Progenitor cell of endocrine pancreas (in vitro differentiated cells): ENCODE measurements around the gene ITCH. TPM values are rescaled to one million over a fixed set of nuclear protein-coding genes. Genes with fewer than 3 reads are reported as not detected.

Source experiments
- DNase-seq: peaks from one replicate; pipeline ENCODE4 v3.0.0; 2021; ENCODE audit warnings: low spot score; ENCODE audit not compliant: unreplicated experiment
- H3K27ac Mint-ChIP-seq: 2 replicates; pipeline ENCODE4 v1.8.0; 2021; ENCODE audit warnings: mild to moderate bottlenecking, moderate library complexity, mixed read lengths
- H3K27me3 Mint-ChIP-seq: 2 replicates; pipeline ENCODE4 v1.8.0; 2021; ENCODE audit warnings: mixed read lengths
- H3K36me3 Mint-ChIP-seq: 2 replicates; pipeline ENCODE4 v1.8.0; 2022; ENCODE audit warnings: mixed read lengths; ENCODE audit not compliant: insufficient read depth
- H3K4me1 Mint-ChIP-seq: 2 replicates; pipeline ENCODE4 v1.8.0; 2021; ENCODE audit warnings: low read depth, mixed read lengths
- H3K4me3 Mint-ChIP-seq: 2 replicates; pipeline ENCODE4 v1.8.0; 2021; ENCODE audit warnings: low read depth, mild to moderate bottlenecking, moderate library complexity, mixed read lengths
- H3K9me3 Mint-ChIP-seq: 2 replicates; pipeline ENCODE4 v1.8.0; 2021; ENCODE audit warnings: low read depth, mixed read lengths
- CTCF ChIP-seq: fragments of 200-600 bp; sonication (generic); IDR thresholded peaks from one replicate; pipeline ENCODE4 v1.5.0; 2021; ENCODE audit warnings: antibody characterized with exemption, mild to moderate bottlenecking; ENCODE audit not compliant: unreplicated experiment
- long read RNA-seq: library from polyadenylated mRNA; unstranded; transcript quantifications from one replicate; pipeline ENCODE4 v2.0.0, GENCODE V29; 2020
- total RNA-seq: library from RNA; stranded (reverse); gene quantifications from 2 replicates; pipeline ENCODE4 v1.2.1, GENCODE V29; 2021

ITCH gene
- 83.9 and 85.5 TPM in 2 replicates for total RNA-seq
- long read RNA-seq, full-length matches to known transcripts: 50 of 150 reads
- long read RNA-seq, partial matches to known transcripts: 64 of 150 reads
- long read RNA-seq, other reads (novel, unspliced or antisense): 36 of 150 reads

- Mint-ChIP-seq H3K36me3 (peaks cover 10% of the 10 kb centered on the region), H3K4me1 (peaks cover 35% of the 10 kb centered on the region), H3K27me3 (no peaks in the 10 kb centered on the region), H3K9me3 (no peaks in the 10 kb centered on the region), H3K27ac (peak within 1 kb of the TSS; percentile 98), H3K4me3 (peak within 1 kb of the TSS; percentile 96)
- no peak for TF ChIP-seq CTCF
- peak; percentile 95 for DNase-seq
Observed at GRCh38 chr20:34363062-34363464, at the start of gene ITCH. Gene ITCH, plus strand, starts transcription at chr20:34363273. Its CDS starts 30,539 bp downstream, at chr20:34393812.

- Mint-ChIP-seq H3K36me3 (no peaks in the 10 kb centered on the region), H3K27ac (no peak overlapping the region)
Observed at GRCh38 chr20:34315236-34315635, 47.8 kb upstream of the ITCH start.

GRCh38 chr20:34316196-34316814 is 46.8 kb upstream of the ITCH start:
- no peak overlapping the region for H3K4me3 Mint-ChIP-seq

More at GRCh38 chr20:34315236-34315635, 47.8 kb upstream of the ITCH start:
- H3K4me3 Mint-ChIP-seq: no peak overlapping the region
- peaks cover 21% of the 10 kb centered on the region for H3K4me1 Mint-ChIP-seq
- no peaks in the 10 kb centered on the region for H3K27me3 Mint-ChIP-seq
- TF ChIP-seq CTCF: no peak
- DNase-seq: no peak
- no peaks in the 10 kb centered on the region for H3K9me3 Mint-ChIP-seq

DNA sequence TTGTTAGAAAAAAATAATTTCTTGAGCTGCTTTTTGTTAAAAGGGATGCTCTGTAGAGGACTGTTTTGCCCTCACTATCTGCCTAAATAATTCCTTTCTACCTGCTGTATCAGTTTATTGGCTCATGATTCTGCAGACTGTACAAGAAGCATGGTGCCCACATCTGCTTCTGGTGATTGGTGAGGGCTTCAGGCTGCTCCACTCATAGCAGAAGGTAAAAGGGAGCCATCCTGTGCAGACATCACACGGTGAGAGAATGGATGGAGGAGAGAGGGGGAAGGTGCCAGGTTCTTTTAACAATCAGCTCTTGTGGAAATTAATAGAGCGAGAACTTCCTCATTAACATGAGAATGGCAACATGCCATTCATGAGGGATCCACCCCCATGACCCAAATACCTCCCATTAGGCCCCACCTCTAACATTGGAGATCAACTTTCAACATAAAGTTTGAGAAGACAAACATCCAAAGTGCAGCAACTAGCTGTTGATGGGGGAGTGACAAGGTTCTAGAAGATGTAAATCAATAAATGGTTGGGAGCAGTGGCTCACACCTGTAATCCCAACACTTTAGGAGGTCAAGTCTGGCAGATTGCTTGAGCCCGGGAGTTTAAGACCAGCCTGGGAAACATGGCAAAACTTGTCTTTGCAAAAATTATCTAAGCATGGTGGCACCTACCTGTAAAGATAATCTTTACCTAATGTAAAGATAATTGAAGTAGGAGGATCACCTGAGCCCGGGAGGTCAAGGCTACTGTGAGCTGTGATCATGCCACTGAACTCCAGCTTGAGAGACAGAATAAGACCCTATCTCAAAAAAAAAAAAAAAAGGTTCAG is 44.2 kb upstream of the ITCH start:
- H3K27me3 Mint-ChIP-seq: no peaks in the 10 kb centered on the region
- TF ChIP-seq CTCF: no peak
- no peaks in the 10 kb centered on the region for H3K36me3 Mint-ChIP-seq
- peaks cover 6% of the 10 kb centered on the region for H3K4me1 Mint-ChIP-seq
- no peak overlapping the region for H3K4me3 Mint-ChIP-seq
- H3K27ac Mint-ChIP-seq: peak overlapping the region; percentile 84
- no peak for DNase-seq
- H3K9me3 Mint-ChIP-seq: no peaks in the 10 kb centered on the region

More at GRCh38 chr20:34316196-34316814, 46.8 kb upstream of the ITCH start:
- Mint-ChIP-seq H3K4me1 (peaks cover 13% of the 10 kb centered on the region), H3K36me3 (no peaks in the 10 kb centered on the region), H3K9me3 (no peaks in the 10 kb centered on the region), H3K27me3 (no peaks in the 10 kb centered on the region), H3K27ac (no peak overlapping the region)
- no peak for TF ChIP-seq CTCF
- no peak for DNase-seq

- Mint-ChIP-seq H3K4me1 (peaks cover 13% of the 10 kb centered on the region), H3K9me3 (no peaks in the 10 kb centered on the region), H3K4me3 (no peak overlapping the region), H3K36me3 (no peaks in the 10 kb centered on the region), H3K27ac (no peak overlapping the region), H3K27me3 (no peaks in the 10 kb centered on the region)
- TF ChIP-seq CTCF: no peak
- no peak for DNase-seq
Observed at GRCh38 chr20:34320861-34321260, 42.2 kb upstream of the ITCH start.
